ENCODE results near the gene PTPN22. TPM values are rescaled to one million over a fixed set of nuclear protein-coding genes. Genes with fewer than 3 reads are reported as not detected.

Gene PTPN22
- total and polyA plus RNA-seq, 9 of the 15 experiments (the other 6 are each of a cell fraction or from before 2014, with no cell fraction given), result 0.45 to 4.6 (median 1.1) TPM

GRCh38 chr1:113846391-113847035 lies 25.0 kb downstream of the PTPN22 start (continued):
- TF ChIP-seq NR2C1 (IDR thresholded peaks at IDR 0.05) (peak; percentile 79), NR2C1 (tag; IDR thresholded peaks at IDR 0.05) (peak; percentile 60; the same call in 1 of the 2 replicates), ZNF586 (CRISPR knock-in tag; conservative IDR thresholded peaks at IDR 0.05) (no peak), TRIM24 (IDR thresholded peaks at IDR 0.05) (peak; percentile 97), ZNF384 (IDR thresholded peaks at IDR 0.05; ENCODE audit: low read depth, low read length) (0 out of 2 replicates have a peak, but pooled peaks have one; percentile 26), RBM34 (IDR thresholded peaks at IDR 0.05; ENCODE audit: borderline replicate concordance, insufficient read depth, low read length) (no peak), ZNF280A (IDR thresholded peaks at IDR 0.05; ENCODE audit: low read depth, partially characterized antibody) (peak; percentile 93), ATF1 (CRISPR knock-in tag; IDR thresholded peaks at IDR 0.05) (no peak), ATF1 (tag; IDR thresholded peaks at IDR 0.05) (0 out of 2 replicates have a peak, but pooled peaks have one; percentile 9), NR2C2 (CRISPR knock-in tag; IDR thresholded peaks at IDR 0.05) (no peak), NR2C2 (tag; IDR thresholded peaks at IDR 0.05) (peak; percentile 57), XRCC3 (IDR thresholded peaks at IDR 0.05) (peak; percentile 74; the same call in 1 of the 2 replicates)

Measured in K562 (cell line).